ENCODE results near the gene IL23R. TPM values are rescaled to one million over a fixed set of nuclear protein-coding genes. Genes with fewer than 3 reads are reported as not detected.
"Not testable (repeated sequence)": the region's sequence is repeated elsewhere in the genome, so short reads cannot be mapped to it uniquely, and the experiment has no call there.

The IL23R gene
- total and polyA plus RNA-seq, 2 donors (not counting 3 experiments of a cell fraction or from before 2014, with no cell fraction given): not detected

GRCh38 chr1:67138813-67139499 lies 27.3 kb upstream of the IL23R start:
- dilution Hi-C loops (cut with MboI; ENCODE audit: extremely low pct_ligation_motif_present, low sequenced_read_pairs) (no loop called here), intact Hi-C loops (cut with micrococcal nuclease) (no loop called here)
- BruUV-seq (replicated peaks): no TSS peak
- no peaks in the 10 kb centered on the region for H3K79me2 ChIP-seq (ENCODE audit: control insufficient read depth, insufficient read depth, low read length)
- ChIA-PET CTCF (interaction anchor here (1.1 kb wide), 1 partner anchor 635 kb away, joined by 3 read pairs; no protein-coding TSS in a partner anchor), POLR2A (no interaction called here)
- H3K9me3 ChIP-seq (replicated peaks; ENCODE audit: control insufficient read depth, insufficient read depth, low read length): no peaks in the 10 kb centered on the region
- DNase-seq (ENCODE audit: low read depth, low spot score): no peak
- no peak overlapping the region for H3K4me2 ChIP-seq (ENCODE audit: insufficient read depth, low read length)
- no peaks in the 10 kb centered on the region for H3K9me1 ChIP-seq (replicated peaks; ENCODE audit: control insufficient read depth, extremely low read depth, insufficient read depth, low read length)
- peaks cover 0 to 8% of the 10 kb centered on the region in 2 experiments for H3K27me3 ChIP-seq (ENCODE audit: control insufficient read depth in 2 of 2, insufficient read depth in 2 of 2, low read length in 2 of 2)
- H3K9ac ChIP-seq (replicated peaks; ENCODE audit: extremely low read depth, insufficient read depth, low read length): no peak overlapping the region
- FAIRE-seq: no peak
- no peaks in the 10 kb centered on the region for H3K36me3 ChIP-seq (ENCODE audit: control insufficient read depth in 2 of 2, extremely low read depth in 1 of 2, insufficient read depth in 2 of 2, low read length in 2 of 2)
- H3K4me1 ChIP-seq (ENCODE audit: control insufficient read depth, extremely low read depth, insufficient read depth, low read length): peaks cover 6% of the 10 kb centered on the region
- H3K4me3 ChIP-seq (replicated peaks in 1 of 3; ENCODE audit: insufficient read depth in 1 of 3, low read depth in 1 of 3, low read length in 3 of 3): no peak overlapping the region
- TF ChIP-seq CTCF (IDR thresholded peaks at IDR 0.05; ENCODE audit: extremely low read depth in 1 of 2, insufficient read depth in 1 of 2, low read depth in 1 of 2, low read length in 2 of 2): no peak
- H3K27ac ChIP-seq (ENCODE audit: insufficient read depth, low read depth, low read length): no peak overlapping the region
- no peaks in the 10 kb centered on the region for H4K20me1 ChIP-seq (replicated peaks; ENCODE audit: control insufficient read depth, extremely low read depth, insufficient read depth, low read length)
- no peak overlapping the region for H2AFZ ChIP-seq (ENCODE audit: low read depth, low read length)

- H4K20me1 ChIP-seq (replicated peaks; ENCODE audit: control insufficient read depth, extremely low read depth, insufficient read depth, low read length): no peaks in the 10 kb centered on the region
- H3K4me3 ChIP-seq (replicated peaks in 1 of 3; ENCODE audit: insufficient read depth in 1 of 3, low read depth in 1 of 3, low read length in 3 of 3): no peak overlapping the region
- dilution Hi-C loops (cut with MboI; ENCODE audit: extremely low pct_ligation_motif_present, low sequenced_read_pairs) (no loop called here), intact Hi-C loops (cut with micrococcal nuclease) (loop anchor here (10.0 kb wide), 1 partner anchor 686 kb away; no protein-coding TSS in a partner anchor)
- BruUV-seq (replicated peaks): no TSS peak
- POLR2A ChIA-PET: no interaction called here
- DNase-seq (ENCODE audit: low read depth, low spot score): no peak
- TF ChIP-seq GATA2 (IDR thresholded peaks at IDR 0.05; ENCODE audit: insufficient read depth, insufficient read length, low read depth, low read length): no peak
- no peak for TF ChIP-seq MYC (IDR thresholded peaks at IDR 0.05; ENCODE audit: low read depth, low read length)
- TF ChIP-seq JUN (IDR thresholded peaks at IDR 0.05; ENCODE audit: borderline replicate concordance, insufficient read depth, insufficient read length, low read depth): no peak
- no peak for TF ChIP-seq FOS (IDR thresholded peaks at IDR 0.05; ENCODE audit: borderline replicate concordance, insufficient read depth, low read length)
- TF ChIP-seq POLR2AphosphoS5 (IDR thresholded peaks at IDR 0.05; ENCODE audit: insufficient read depth, low read depth, low read length): no peak
- no peak for FAIRE-seq
- no peaks in the 10 kb centered on the region for H3K79me2 ChIP-seq (ENCODE audit: control insufficient read depth, insufficient read depth, low read length)
- no peaks in the 10 kb centered on the region for H3K9me1 ChIP-seq (replicated peaks; ENCODE audit: control insufficient read depth, extremely low read depth, insufficient read depth, low read length)
- no peak overlapping the region for H3K27ac ChIP-seq (ENCODE audit: insufficient read depth, low read depth, low read length)
- H3K9me3 ChIP-seq (replicated peaks; ENCODE audit: control insufficient read depth, insufficient read depth, low read length): no peaks in the 10 kb centered on the region
- H3K4me2 ChIP-seq (ENCODE audit: insufficient read depth, low read length): no peak overlapping the region
- H3K9ac ChIP-seq (replicated peaks; ENCODE audit: extremely low read depth, insufficient read depth, low read length): no peak overlapping the region
- no peaks in the 10 kb centered on the region for H3K4me1 ChIP-seq (ENCODE audit: control insufficient read depth, extremely low read depth, insufficient read depth, low read length)
- H2AFZ ChIP-seq (ENCODE audit: low read depth, low read length): no peak overlapping the region
- peaks cover 0 to 8% of the 10 kb centered on the region in 2 experiments for H3K27me3 ChIP-seq (ENCODE audit: control insufficient read depth in 2 of 2, insufficient read depth in 2 of 2, low read length in 2 of 2)
- H3K36me3 ChIP-seq (ENCODE audit: control insufficient read depth in 2 of 2, extremely low read depth in 1 of 2, insufficient read depth in 2 of 2, low read length in 2 of 2): no peaks in the 10 kb centered on the region
- CTCF ChIA-PET: interaction anchor here (1.5 kb wide), 1 partner anchor 8 kb away, joined by 3 read pairs; no protein-coding TSS in a partner anchor
Measured at GRCh38 chr1:67140460-67140859, 25.8 kb upstream of the IL23R start.

GRCh38 chr1:67141832-67142231 lies 24.4 kb upstream of the IL23R start:
- H3K36me3 ChIP-seq (ENCODE audit: control insufficient read depth in 2 of 2, extremely low read depth in 1 of 2, insufficient read depth in 2 of 2, low read length in 2 of 2); DNase-seq (ENCODE audit: low read depth, low spot score); H3K79me2 ChIP-seq (ENCODE audit: control insufficient read depth, insufficient read depth, low read length); H3K4me3 ChIP-seq (replicated peaks in 1 of 3; ENCODE audit: insufficient read depth in 1 of 3, low read depth in 1 of 3, low read length in 3 of 3); FAIRE-seq; H3K9me3 ChIP-seq (replicated peaks; ENCODE audit: control insufficient read depth, insufficient read depth, low read length); H3K4me2 ChIP-seq (ENCODE audit: insufficient read depth, low read length); H3K9me1 ChIP-seq (replicated peaks; ENCODE audit: control insufficient read depth, extremely low read depth, insufficient read depth, low read length); POLR2A ChIA-PET; H4K20me1 ChIP-seq (replicated peaks; ENCODE audit: control insufficient read depth, extremely low read depth, insufficient read depth, low read length); H2AFZ ChIP-seq (ENCODE audit: low read depth, low read length); BruUV-seq (replicated peaks); H3K4me1 ChIP-seq (ENCODE audit: control insufficient read depth, extremely low read depth, insufficient read depth, low read length); dilution Hi-C loops (cut with MboI; ENCODE audit: extremely low pct_ligation_motif_present, low sequenced_read_pairs); H3K27ac ChIP-seq (ENCODE audit: insufficient read depth, low read depth, low read length); H3K27me3 ChIP-seq (ENCODE audit: control insufficient read depth in 2 of 2, insufficient read depth in 2 of 2, low read length in 2 of 2); H3K9ac ChIP-seq (replicated peaks; ENCODE audit: extremely low read depth, insufficient read depth, low read length): not testable (repeated sequence)
- intact Hi-C loops (cut with micrococcal nuclease): loop anchor here (10.0 kb wide), 1 partner anchor 687 kb away; no protein-coding TSS in a partner anchor
- CTCF ChIA-PET: interaction anchor here (1.0 to 1.3 kb wide), 2 partner anchors 70 to 146 kb away, joined by 3 to 5 read pairs; no protein-coding TSS in a partner anchor
